HEK293 (cell line): Measurements from ENCODE around the gene HOXB1.
A peak's percentile ranks its signal among the peaks of the same experiment; 100 is the strongest.

Experiments used
- CTCF ChIA-PET: fragments of 350-600 bp; formaldehyde crosslinking; extraction: SDS; loops from one replicate; lab custom pipeline; 2021; ENCODE audit warnings: antibody characterized with exemption; lab: Yijun Ruan, JAX
- POLR2A ChIA-PET: fragments of 300-600 bp; formaldehyde crosslinking; extraction: SDS; loops from one replicate; lab custom pipeline; 2020; ENCODE audit warnings: antibody characterized with exemption, inconsistent platforms; lab: Yijun Ruan, JAX
- H3K27ac ChIP-seq: fragments of 200-500 bp; sonication (Bioruptor generic); 2 replicates; pipeline ENCODE4 v1.5.1; 2014; ENCODE audit warnings: low read depth, low read length, control low read depth, inconsistent platforms; ENCODE audit errors: extremely low read depth
- H3K36me3 ChIP-seq, 2 experiments: fragments of 200-500 bp in 1 of 2; sonication (Bioruptor generic) in 1 of 2; 1 replicate in 1 of 2; 2 replicates in 1 of 2; pipeline ENCODE4 v1.5.1; 2014 to 2017; ENCODE audit warnings: inconsistent platforms in 2 of 2, low read length in 2 of 2; ENCODE audit not compliant: control insufficient read depth in 2 of 2, insufficient read depth in 1 of 2
- H3K4me1 ChIP-seq: fragments of 200-500 bp; sonication (Bioruptor generic); 2 replicates; pipeline ENCODE4 v1.5.1; 2014; ENCODE audit warnings: mild to moderate bottlenecking, low read length, inconsistent platforms; ENCODE audit not compliant: control insufficient read depth, insufficient read depth
- H3K4me3 ChIP-seq: 2 replicates; pipeline ENCODE4 v1.5.1; 2011; ENCODE audit warnings: low read depth, mild to moderate bottlenecking, control low read depth, low read length, moderate library complexity
- H3K9me3 ChIP-seq: fragments of 200-500 bp; sonication (Bioruptor generic); 2 replicates; pipeline ENCODE4 v1.5.1; 2014; ENCODE audit warnings: low read depth, low read length, inconsistent platforms; ENCODE audit not compliant: control insufficient read depth, insufficient read depth
- CTCF ChIP-seq: fragments of 450-650 bp; formaldehyde crosslinking; IDR thresholded peaks from 2 replicates; pipeline ENCODE4 v1.5.1; 2016; ENCODE audit warnings: missing biosample characterization, missing genetic modification characterization
- HOXD13 ChIP-seq: sonication (generic); formaldehyde crosslinking; IDR thresholded peaks from 2 replicates; pipeline ENCODE4 v1.8.0; 2022; ENCODE audit warnings: missing genetic modification reagents, borderline replicate concordance
- IKZF3 ChIP-seq: fragments of 450-650 bp; IDR thresholded peaks from 2 replicates; pipeline ENCODE4 v1.5.0; 2018; ENCODE audit warnings: missing biosample characterization, mild to moderate bottlenecking, missing genetic modification characterization, moderate library complexity
- KLF7 ChIP-seq: fragments of 450-650 bp; formaldehyde crosslinking; IDR thresholded peaks from 2 replicates; pipeline ENCODE4 v1.5.1; 2016; ENCODE audit warnings: missing biosample characterization, missing genetic modification characterization, borderline replicate concordance
- PATZ1 ChIP-seq: fragments of 450-650 bp; formaldehyde crosslinking; IDR thresholded peaks from 2 replicates; pipeline ENCODE4 v1.5.1; 2016; ENCODE audit warnings: missing biosample characterization, missing genetic modification characterization
- PRDM6 ChIP-seq: fragments of 450-650 bp; formaldehyde crosslinking; IDR thresholded peaks from 2 replicates; pipeline ENCODE4 v1.5.1; 2017; ENCODE audit warnings: missing biosample characterization, missing genetic modification characterization
- SCRT1 ChIP-seq: fragments of 450-650 bp; formaldehyde crosslinking; IDR thresholded peaks from 2 replicates; pipeline ENCODE4 v1.5.1; 2016; ENCODE audit warnings: missing biosample characterization, missing genetic modification characterization, borderline replicate concordance
- SP7 ChIP-seq: fragments of 450-650 bp; formaldehyde crosslinking; IDR thresholded peaks from 2 replicates; pipeline ENCODE4 v1.5.1; 2016; ENCODE audit warnings: missing biosample characterization, missing genetic modification characterization
- TRIM28 ChIP-seq: IDR thresholded peaks from 2 replicates; pipeline ENCODE4 v1.6.1; 2011; ENCODE audit warnings: low read length, control low read depth, borderline replicate concordance
- ZBTB20 ChIP-seq: fragments of 450-650 bp; formaldehyde crosslinking; IDR thresholded peaks from 2 replicates; pipeline ENCODE4 v1.5.1; 2016; ENCODE audit warnings: missing biosample characterization, missing genetic modification characterization
- ZBTB26 ChIP-seq: fragments of 450-650 bp; formaldehyde crosslinking; optimal IDR thresholded peaks from 2 replicates; pipeline ENCODE3; 2016; ENCODE audit warnings: missing biosample characterization, mild to moderate bottlenecking, missing genetic modification characterization
- ZIC2 ChIP-seq: fragments of 450-650 bp; formaldehyde crosslinking; IDR thresholded peaks from 2 replicates; pipeline ENCODE4 v1.5.1; 2016; ENCODE audit warnings: missing biosample characterization, missing genetic modification characterization
- ZNF366 ChIP-seq: fragments of 450-650 bp; formaldehyde crosslinking; conservative IDR thresholded peaks from 2 replicates; pipeline ENCODE4 v1.5.1; 2016; ENCODE audit warnings: missing biosample characterization, missing genetic modification characterization
- ZNF600 ChIP-seq: fragments of 450-650 bp; formaldehyde crosslinking; IDR thresholded peaks from 2 replicates; pipeline ENCODE4 v1.5.1; 2016; ENCODE audit warnings: missing biosample characterization, missing genetic modification characterization
- ZNF639 ChIP-seq: fragments of 450-650 bp; formaldehyde crosslinking; IDR thresholded peaks from 2 replicates; pipeline ENCODE4 v1.5.1; 2016; ENCODE audit warnings: missing biosample characterization, missing genetic modification characterization
- ZNF654 ChIP-seq: fragments of 450-650 bp; formaldehyde crosslinking; IDR thresholded peaks from 2 replicates; pipeline ENCODE4 v1.5.1; 2016; ENCODE audit warnings: low read depth, missing biosample characterization, missing genetic modification characterization
- ZNF664 ChIP-seq: fragments of 450-650 bp; formaldehyde crosslinking; IDR thresholded peaks from 2 replicates; pipeline ENCODE4 v1.5.1; 2016; ENCODE audit warnings: missing biosample characterization, missing genetic modification characterization
- ZNF692 ChIP-seq: fragments of 450-650 bp; formaldehyde crosslinking; IDR thresholded peaks from 2 replicates; pipeline ENCODE4 v1.5.1; 2016; ENCODE audit warnings: missing biosample characterization, missing genetic modification characterization
- ZNF830 ChIP-seq: fragments of 450-650 bp; IDR thresholded peaks from 2 replicates; pipeline ENCODE4 v1.5.0; 2018; ENCODE audit warnings: missing biosample characterization, missing genetic modification characterization, low read depth, mild to moderate bottlenecking, moderate library complexity
- ZSCAN30 ChIP-seq: fragments of 450-650 bp; IDR thresholded peaks from 2 replicates; pipeline ENCODE4 v1.5.1; 2018; ENCODE audit warnings: missing biosample characterization, mild to moderate bottlenecking, missing genetic modification characterization, moderate library complexity

Gene HOXB1

GRCh38 chr17:48500435-48501426 is 30.1 kb downstream of the HOXB1 start:
- no peaks in the 10 kb centered on the region for H3K36me3 ChIP-seq
- peak overlapping the region; percentile 9; the same call in 1 of the 2 replicates for H3K27ac ChIP-seq
- TF ChIP-seq ZBTB26 (tag by site-specific recombination) (no peak), PATZ1 (tag by site-specific recombination) (peak; percentile 25; the same call in 1 of the 2 replicates), ZNF692 (tag by site-specific recombination) (no peak), HOXD13 (no peak), ZNF600 (tag by site-specific recombination) (peak; percentile 63; the same call in 1 of the 2 replicates), ZIC2 (tag by site-specific recombination) (0 out of 2 replicates have a peak, but pooled peaks have one; percentile 6), SP7 (tag by site-specific recombination) (peak; percentile 92), TRIM28 (peak; percentile 90; the same call in 1 of the 2 replicates), ZNF830 (tag by site-specific recombination) (no peak), CTCF (tag by site-specific recombination) (peak; percentile 87), ZBTB20 (peak; percentile 96), KLF7 (tag by site-specific recombination) (0 out of 2 replicates have a peak, but pooled peaks have one; percentile 16), ZNF654 (tag by site-specific recombination) (peak; percentile 29), PRDM6 (tag by site-specific recombination) (peak; percentile 76), ZNF639 (tag by site-specific recombination) (no peak), ZSCAN30 (peak; percentile 30; the same call in 1 of the 2 replicates), SCRT1 (no peak), ZNF664 (tag by site-specific recombination) (no peak), ZNF366 (tag by site-specific recombination) (peak; percentile 79), IKZF3 (tag by site-specific recombination) (peak; percentile 23; the same call in 1 of the 2 replicates)
- TF ChIP-seq, all 188 proteins: peak for 13
- H3K4me3 ChIP-seq = no peak overlapping the region
- POLR2A ChIA-PET = interaction anchor here (0.8 to 2.2 kb wide), 5 partner anchors 8 to 87 kb away, joined by 3 to 6 read pairs (median 3); no protein-coding TSS in a partner anchor
- no peaks in the 10 kb centered on the region for H3K9me3 ChIP-seq
- H3K4me1 ChIP-seq = peaks cover 34% of the 10 kb centered on the region
- CTCF ChIA-PET = interaction anchor here (0.6 to 2.5 kb wide), 19 partner anchors 9 to 150 kb away, joined by 3 to 15 read pairs (median 4); partner anchors contain the start of gene HOXB5
